ENCODE results near the gene PRPF40B. TPM values are rescaled to one million over a fixed set of nuclear protein-coding genes. Genes with fewer than 3 reads are reported as not detected.

PRPF40B gene
- total and polyA plus RNA-seq, 2 of the 13 experiments (the other 11 are each of a cell fraction or from before 2014, with no cell fraction given) = 5.0 to 7.8 TPM

- TF ChIP-seq ZSCAN31 (CRISPR knock-in tag; IDR thresholded peaks at IDR 0.05; ENCODE audit: low read depth) = no peak
- TF ChIP-seq ZNF513 (CRISPR knock-in tag; conservative IDR thresholded peaks at IDR 0.05) = no peak
These were observed 4.5 kb downstream of the PRPF40B start (continued) for GRCh38 chr12:49627752-49628360.

GRCh38 chr12:49631336-49631907 lies 8.1 kb downstream of the PRPF40B start:
- TF ChIP-seq ZNF562 (CRISPR knock-in tag; IDR thresholded peaks at IDR 0.05; ENCODE audit: borderline replicate concordance) = no peak
- no peaks in the 10 kb centered on the region for H3K9me3 ChIP-seq (ENCODE audit: low read length)
- no peak overlapping the region for H2AFZ ChIP-seq (ENCODE audit: low read length)
- H3K4me2 ChIP-seq (ENCODE audit: low read depth, low read length) = no peak overlapping the region
- BruUV-seq (replicated peaks) = no TSS peak
- no peaks in the 10 kb centered on the region for H4K20me1 ChIP-seq (ENCODE audit: insufficient read depth, low read length)
- H3K9ac ChIP-seq (ENCODE audit: insufficient read depth, low read depth, low read length) = no peak overlapping the region
- in situ Hi-C loops (cut with HindIII; ENCODE audit: extremely low pct_ligation_motif_present, low pct_unique_long_range_greater_than_20kb) (no loop called here), intact Hi-C loops (cut with micrococcal nuclease; ENCODE audit: unreplicated experiment) (no loop called here)
- ChIA-PET POLR2A (interaction anchor here (1.0 kb wide), 1 partner anchor 22 kb away, joined by 3 read pairs; no protein-coding TSS in a partner anchor), CTCF (ENCODE audit: low intra/inter-chr PET ratio, low total read pairs) (no interaction called here)
- DNase-seq (ENCODE audit: low spot score) = no peak
- no peaks in the 10 kb centered on the region for H3K27me3 ChIP-seq (ENCODE audit: control insufficient read depth in 1 of 2, insufficient read depth in 2 of 2, low read length in 2 of 2)
- FAIRE-seq = no peak
- 90% methylated on average over 6 of the region's 6 CpGs for WGBS (ENCODE audit: low lambda C conversion rate)
- no peaks in the 10 kb centered on the region for H3K36me3 ChIP-seq (replicated peaks in 1 of 2; ENCODE audit: control insufficient read depth in 1 of 2, insufficient read depth in 2 of 2, low read length in 2 of 2)
- no peak for ATAC-seq
- no peak overlapping the region for H3K27ac ChIP-seq (ENCODE audit: extremely low read length, insufficient read depth, low read length)
- no peak overlapping the region for H3K4me3 ChIP-seq (replicated peaks in 1 of 3; ENCODE audit: insufficient read depth in 1 of 3, low read depth in 2 of 3, low read length in 3 of 3)
- no peaks in the 10 kb centered on the region for H3K79me2 ChIP-seq (ENCODE audit: insufficient read depth, low read length)
- H3K4me1 ChIP-seq (ENCODE audit: insufficient read depth, low read length) = 0 out of 2 replicates have a peak, but pooled peaks cover under 1% of the 10 kb centered on the region

GRCh38 chr12:49632401-49632800 lies 9.0 kb downstream of the PRPF40B start:
- Histone ChIP-seq H3K27ac (ENCODE audit: extremely low read length, insufficient read depth, low read length) (no peak overlapping the region), H3K4me2 (ENCODE audit: low read depth, low read length) (no peak overlapping the region), H2AFZ (ENCODE audit: low read length) (no peak overlapping the region), H3K4me3 (replicated peaks in 1 of 3; ENCODE audit: insufficient read depth in 1 of 3, low read depth in 2 of 3, low read length in 3 of 3) (no peak overlapping the region), H3K9ac (ENCODE audit: insufficient read depth, low read depth, low read length) (no peak overlapping the region), H3K79me2 (ENCODE audit: insufficient read depth, low read length) (no peaks in the 10 kb centered on the region), H4K20me1 (ENCODE audit: insufficient read depth, low read length) (no peaks in the 10 kb centered on the region), H3K4me1 (ENCODE audit: insufficient read depth, low read length) (peaks cover 11% of the 10 kb centered on the region), H3K9me3 (ENCODE audit: low read length) (no peaks in the 10 kb centered on the region), H3K27me3 (ENCODE audit: control insufficient read depth in 1 of 2, insufficient read depth in 2 of 2, low read length in 2 of 2) (no peaks in the 10 kb centered on the region), H3K36me3 (replicated peaks in 1 of 2; ENCODE audit: control insufficient read depth in 1 of 2, insufficient read depth in 2 of 2, low read length in 2 of 2) (no peaks in the 10 kb centered on the region)
- POLR2A ChIA-PET = no interaction called here
- CTCF ChIA-PET (ENCODE audit: low intra/inter-chr PET ratio, low total read pairs) = no interaction called here
- WGBS (ENCODE audit: low lambda C conversion rate) = 91% methylated on average over 8 of the region's 9 CpGs
- no peak for DNase-seq (ENCODE audit: low spot score)
- in situ Hi-C loops (cut with HindIII; ENCODE audit: extremely low pct_ligation_motif_present, low pct_unique_long_range_greater_than_20kb) (no loop called here), intact Hi-C loops (cut with micrococcal nuclease; ENCODE audit: unreplicated experiment) (no loop called here)
- no peak for FAIRE-seq
- no peak for ATAC-seq
- BruUV-seq (replicated peaks) = no TSS peak
- TF ChIP-seq KAT7 (CRISPR knock-in tag; IDR thresholded peaks at IDR 0.05; ENCODE audit: borderline replicate concordance) (no peak), STAT5B (CRISPR knock-in tag; IDR thresholded peaks at IDR 0.05) (no peak), ZC3H13 (CRISPR knock-in tag; IDR thresholded peaks at IDR 0.05) (no peak), PBX3 (CRISPR knock-in tag; IDR thresholded peaks at IDR 0.05; ENCODE audit: borderline replicate concordance) (no peak), JDP2 (CRISPR knock-in tag; IDR thresholded peaks at IDR 0.05; ENCODE audit: borderline replicate concordance) (no peak), ZNF496 (CRISPR knock-in tag; IDR thresholded peaks at IDR 0.05; ENCODE audit: insufficient replicate concordance) (no peak), HIC2 (CRISPR knock-in tag; IDR thresholded peaks at IDR 0.05; ENCODE audit: low read depth) (no peak), RXRB (CRISPR knock-in tag; IDR thresholded peaks at IDR 0.05; ENCODE audit: borderline replicate concordance) (no peak), ZFP62 (CRISPR knock-in tag; IDR thresholded peaks at IDR 0.05) (no peak)

All from HepG2 (cell line).